Central memory CD4-positive, alpha-beta T cell (primary cell): ENCODE results near the gene GPC6.

Experiments
- DNase-seq: peaks from one replicate; pipeline ENCODE4 v3.0.0; 2022

The GPC6 gene

DNA sequence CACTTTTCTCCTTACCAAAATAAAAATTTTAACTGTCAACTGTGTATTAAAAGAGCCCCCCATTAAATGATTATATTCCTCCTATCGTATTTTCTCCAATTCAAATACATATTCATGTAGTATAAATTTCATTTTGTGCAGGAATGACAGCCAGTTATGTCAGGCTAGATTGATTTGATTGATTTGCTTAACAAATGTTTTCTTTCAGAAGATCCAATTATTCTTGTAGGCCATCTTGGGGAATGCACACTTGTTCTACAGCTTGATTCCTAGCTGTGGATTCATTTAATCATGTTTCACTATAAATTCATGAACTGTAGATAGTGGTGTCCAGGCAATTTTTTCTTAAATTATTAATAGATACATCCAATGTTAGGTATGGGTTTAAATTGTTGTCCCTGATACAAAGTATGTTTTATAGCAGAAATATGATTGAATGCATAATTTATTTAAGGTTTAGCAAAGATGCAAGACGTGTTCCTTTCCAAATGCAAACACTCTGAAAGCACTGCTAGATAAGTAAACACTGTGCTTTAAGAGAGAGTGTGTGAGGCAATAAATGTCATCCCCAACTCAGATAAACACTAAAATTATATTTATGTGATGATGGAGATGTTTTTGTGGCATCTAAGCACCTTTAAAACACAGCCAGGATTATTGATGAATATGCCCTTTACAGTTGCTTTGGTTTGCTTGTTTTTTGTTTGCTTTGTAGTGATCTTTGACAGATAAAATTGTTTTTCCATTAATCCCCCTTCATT is 721.7 kb downstream of the GPC6 start:
- no peak for DNase-seq

DNA sequence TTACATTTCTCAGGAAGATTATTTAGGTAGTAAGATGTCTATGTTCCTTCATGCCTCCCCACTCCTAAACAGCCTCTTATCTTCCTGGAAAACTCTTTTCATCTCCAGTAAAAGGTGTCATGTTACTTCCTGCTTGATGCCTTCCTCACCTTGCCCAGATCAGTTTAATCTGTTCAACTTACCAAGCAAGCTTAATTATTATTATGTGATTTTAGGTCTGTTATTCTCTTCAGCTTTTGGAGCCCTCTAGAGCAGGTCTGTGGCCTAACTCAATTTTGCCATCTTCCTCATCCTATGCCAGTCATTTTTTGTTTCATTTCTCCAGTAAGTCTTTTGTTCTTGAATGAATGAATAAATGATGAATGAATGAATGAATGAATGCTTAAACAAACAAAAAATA is 724.5 kb downstream of the GPC6 start:
- no peak for DNase-seq

DNA sequence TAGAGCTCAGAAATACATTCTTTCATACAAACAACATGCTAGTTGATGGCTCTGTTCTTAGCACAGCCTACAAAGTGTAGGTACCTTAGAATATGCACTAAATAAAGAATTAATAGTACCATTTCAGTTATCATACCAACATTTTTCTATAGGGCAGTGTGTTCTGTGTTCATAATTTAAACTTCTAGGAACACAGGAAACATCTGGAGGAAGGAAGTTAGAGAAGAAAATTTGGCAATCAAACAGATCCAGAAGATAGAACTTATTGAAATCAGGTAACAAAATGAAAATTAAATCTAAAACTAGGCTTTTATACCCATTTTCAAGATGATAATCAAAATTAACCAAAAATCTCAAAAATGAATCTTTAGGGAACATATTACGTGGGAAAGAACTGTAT is 725.3 kb downstream of the GPC6 start:
- DNase-seq: no peak

DNA sequence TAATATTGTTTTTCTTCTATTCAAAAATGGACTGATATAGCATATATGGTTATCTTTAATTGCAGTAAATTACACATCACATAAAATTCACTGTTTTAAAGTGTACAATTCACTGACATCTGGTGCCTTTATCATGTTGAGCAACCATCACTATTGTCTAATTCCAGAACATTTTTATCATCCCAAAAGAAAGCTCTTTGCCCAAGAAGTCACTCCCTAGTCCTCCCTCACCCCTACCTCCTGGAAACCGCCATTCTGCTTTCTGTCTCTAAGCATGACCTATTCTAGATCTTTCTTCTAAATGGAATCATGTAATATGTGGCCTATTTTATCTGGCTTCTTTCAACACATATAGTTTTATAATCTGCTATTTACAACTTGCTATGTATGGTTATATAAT is 727.2 kb downstream of the GPC6 start:
- DNase-seq: no peak

DNA sequence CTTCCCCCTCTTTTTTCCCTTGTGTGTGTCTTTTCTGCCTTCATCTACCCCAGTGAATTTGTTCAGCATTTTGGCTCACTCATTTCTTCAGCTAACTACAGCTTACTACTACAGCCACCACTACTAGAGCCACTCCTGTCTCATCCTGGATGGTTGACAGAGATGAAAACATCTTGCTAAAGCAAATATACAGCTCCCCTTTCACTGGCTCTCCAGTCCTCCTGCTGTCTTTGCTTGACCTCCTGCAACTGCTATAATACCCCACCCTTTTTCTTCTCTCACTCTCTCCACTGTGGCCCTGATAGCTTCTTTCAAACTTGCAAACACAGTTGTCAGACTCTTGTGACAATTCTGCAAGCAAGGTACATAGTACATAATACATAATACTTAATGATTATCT is 729.3 kb downstream of the GPC6 start:
- DNase-seq: no peak

DNA sequence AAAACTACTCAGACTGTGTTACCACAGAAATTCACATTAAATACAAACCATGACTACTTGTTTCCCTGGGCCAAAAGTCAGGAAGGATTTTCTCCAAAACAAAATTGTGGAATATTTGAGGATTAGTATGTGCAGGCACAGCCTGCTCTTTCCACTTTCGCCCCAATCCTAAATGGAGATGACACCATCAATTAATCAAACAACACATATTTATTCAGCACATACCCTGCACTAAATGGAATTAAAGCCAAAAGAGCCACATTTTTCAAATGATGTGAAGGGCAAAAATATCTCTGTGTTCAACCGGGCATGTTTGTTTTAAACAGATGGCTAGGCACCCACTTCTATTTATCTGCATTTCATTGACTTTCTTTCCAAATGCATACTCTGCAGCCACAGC is 729.8 kb downstream of the GPC6 start:
- DNase-seq: no peak

DNA sequence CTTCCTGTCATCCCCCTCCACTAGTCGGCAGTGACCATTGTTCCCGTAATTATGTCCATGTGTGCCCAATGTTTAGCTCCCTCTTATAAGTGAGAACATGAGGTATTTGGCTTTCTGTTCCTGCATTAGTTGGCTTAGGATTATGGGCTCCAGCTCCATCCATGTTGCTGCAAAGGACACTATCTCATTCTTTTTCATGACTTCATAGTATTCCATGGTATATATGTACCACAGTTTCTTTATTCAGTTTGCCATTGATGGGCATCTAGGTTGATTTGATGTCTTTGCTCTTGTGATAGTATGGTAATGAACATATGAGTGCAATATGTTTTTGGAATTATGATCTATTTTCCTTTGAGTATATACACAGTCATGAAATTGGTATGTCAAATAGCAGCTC is 730.8 kb downstream of the GPC6 start:
- DNase-seq: no peak

DNA sequence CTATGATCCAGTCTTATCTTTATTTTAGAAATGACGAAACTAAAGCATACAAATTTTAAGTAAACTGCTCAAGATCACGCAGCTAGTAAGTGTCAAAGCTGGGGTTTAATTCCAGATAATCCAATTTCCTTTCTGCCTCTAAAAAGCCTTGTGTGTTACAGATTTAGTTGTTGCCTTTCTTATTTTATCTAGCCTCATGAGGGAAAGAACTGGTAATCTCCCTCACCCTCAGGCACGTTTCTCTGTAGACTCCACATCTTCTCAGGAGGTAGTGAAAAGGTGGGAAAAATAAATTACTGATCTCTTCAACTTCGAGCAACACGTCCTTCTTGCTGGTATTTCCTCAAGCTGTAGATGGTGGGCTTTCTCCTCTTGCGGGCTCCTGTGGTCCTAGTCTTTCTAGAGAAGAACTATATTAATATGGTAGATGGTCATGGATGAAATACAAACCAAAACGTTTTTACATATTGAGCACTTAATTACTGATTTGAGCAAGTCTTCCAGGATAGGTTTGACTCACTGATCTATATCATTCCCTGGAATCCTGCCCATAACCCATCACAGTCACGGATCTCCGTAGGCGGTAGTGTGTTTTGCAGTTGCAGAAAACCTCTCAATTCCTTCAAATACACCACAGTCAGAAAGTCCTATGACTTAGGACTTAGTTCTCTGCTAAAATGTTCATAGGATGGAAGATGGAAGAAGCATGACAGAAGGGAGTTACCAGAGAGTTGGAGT is 733.4 kb downstream of the GPC6 start:
- DNase-seq: no peak

DNA sequence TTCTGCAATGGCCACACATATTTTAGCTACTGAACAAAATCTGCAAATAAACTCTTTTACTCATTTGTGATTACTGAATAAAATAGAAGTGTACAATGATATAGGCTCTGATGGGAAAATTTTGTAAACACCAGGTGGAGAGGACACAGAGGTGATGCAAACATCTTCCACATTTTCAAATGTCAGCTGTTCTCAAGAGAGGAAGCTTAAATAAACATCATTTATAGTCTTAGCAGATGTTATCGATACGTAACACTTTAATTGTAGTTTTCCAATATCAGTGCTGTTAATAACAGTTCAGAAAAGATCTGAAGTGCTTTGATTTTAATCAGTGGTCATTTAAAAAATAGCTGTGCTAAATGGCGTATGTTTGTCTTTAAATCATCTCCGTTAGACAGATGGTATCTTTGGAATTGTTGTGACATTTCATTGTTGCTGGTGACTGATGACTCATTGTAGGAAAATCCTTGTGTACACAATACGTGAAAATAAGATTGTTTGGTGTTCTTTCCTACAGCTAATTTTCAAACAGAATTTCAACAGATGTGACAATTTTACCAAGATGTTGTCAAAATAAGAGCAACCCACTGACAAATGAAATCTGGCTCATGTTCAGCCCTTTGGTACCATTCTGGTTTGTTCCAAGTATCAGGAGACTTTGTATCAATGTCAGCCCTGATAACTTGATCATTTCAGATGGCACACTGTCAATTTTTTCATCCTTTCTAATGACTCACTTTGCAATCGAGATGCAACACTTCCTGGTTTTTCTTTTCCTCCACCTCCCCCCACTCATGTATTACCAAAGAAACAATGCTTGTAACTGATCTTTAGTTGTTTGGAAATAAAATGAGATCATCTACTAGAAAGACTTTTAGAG is 736.9 kb downstream of the GPC6 start:
- no peak for DNase-seq

DNA sequence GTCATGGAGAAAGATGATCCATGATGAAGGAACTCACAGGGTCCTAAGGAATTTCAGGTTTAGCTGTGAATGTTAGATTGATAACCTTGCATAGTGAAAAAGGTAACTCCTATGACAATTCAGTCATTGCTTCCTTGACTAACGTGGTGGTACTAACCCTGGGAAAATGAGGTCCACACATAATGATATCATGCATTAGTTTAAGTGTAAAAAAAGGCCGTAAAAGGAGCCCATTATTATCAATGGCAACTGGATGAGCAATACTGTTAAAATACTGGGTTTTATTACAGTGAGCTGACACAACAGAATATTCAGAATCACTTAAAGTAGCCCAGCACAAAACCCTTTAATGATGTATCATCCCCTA is 737.5 kb downstream of the GPC6 start:
- no peak for DNase-seq

DNA sequence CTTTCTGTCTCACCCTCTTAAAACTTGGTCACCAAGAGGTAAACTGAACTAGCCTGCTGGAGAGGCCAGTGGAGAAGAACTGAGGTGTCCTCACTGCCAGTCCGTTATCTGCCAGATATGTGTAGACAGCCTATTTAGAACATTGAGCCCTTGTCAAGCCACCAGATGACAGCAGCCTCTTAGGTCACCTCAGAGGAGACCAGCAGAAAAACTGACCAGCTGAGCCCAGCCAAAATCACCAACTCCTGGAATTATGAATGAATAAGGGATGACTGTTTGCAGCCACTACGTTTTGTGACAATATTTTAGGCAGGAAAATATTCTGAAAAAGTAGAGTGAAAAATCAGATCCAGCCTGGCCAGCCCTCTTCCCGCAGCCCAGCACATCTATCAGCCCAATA is 739.0 kb downstream of the GPC6 start:
- no peak for DNase-seq

DNA sequence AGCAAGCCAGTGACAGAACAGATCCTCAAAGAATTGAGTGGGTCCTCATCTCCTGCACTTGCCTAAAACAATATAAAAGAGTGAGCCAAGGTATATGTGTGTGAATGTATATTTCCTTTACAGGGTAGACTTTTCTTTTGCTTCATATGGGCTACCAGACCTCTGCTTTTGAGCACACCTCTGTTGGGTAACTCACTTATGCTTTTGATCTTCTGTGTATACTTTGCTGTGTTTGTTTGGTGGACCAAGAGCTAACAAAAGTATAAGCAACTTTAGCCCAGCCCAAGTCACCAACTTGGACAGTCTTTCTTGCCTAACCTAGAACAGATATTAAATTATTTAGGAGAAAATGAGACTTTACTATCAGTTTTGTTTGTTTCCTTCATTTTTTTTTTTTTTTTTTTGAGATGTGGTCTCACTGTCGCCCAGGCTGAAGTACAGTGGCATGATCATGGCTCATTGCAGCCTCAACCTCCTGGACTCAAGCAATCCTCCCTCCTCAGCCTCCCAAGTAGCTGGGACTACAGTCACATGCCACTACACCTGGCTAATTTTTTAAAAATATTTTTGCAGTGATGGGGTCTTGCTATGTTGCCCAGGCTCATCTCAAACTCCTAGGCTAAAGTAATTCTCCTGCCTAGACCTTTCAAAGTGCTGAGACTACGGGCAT is 739.8 kb downstream of the GPC6 start:
- DNase-seq: no peak

DNA sequence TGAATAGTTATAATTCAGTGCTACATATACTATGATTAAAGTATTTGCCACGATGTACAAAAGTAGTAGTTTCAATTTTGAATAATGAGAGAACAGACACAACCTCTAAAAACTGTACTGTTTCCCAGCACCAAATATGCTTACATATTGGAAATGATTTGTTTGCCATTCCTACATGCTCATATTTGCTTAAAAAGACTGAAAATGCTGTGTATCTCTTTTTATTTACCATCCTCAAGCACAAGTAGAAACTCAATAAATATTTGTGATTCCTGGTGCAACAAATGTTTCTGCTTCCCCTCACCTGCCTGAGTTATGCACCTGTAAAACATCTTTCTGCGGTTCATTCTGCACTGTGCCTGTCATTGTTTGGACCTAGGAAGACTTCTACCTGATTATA is 740.7 kb downstream of the GPC6 start:
- DNase-seq: no peak

DNA sequence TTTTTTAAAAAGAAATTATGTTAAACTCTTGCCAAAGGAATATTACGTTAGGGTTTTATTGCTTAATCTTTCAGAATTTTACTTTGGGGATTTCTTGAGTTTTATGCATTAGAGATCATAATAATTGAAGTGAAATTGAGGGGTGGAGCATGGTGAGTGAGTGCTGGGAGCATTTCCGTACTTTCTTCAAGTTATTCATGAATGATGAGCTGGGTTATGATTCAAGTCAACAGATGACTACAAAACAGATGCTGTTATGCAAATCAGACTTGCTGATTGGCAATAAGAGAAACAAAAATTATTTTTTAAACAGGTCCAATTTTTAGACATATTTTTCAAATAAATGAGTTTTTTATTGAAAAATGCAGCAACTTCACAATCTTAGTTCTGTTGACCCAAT is 748.6 kb downstream of the GPC6 start:
- DNase-seq: no peak

DNA sequence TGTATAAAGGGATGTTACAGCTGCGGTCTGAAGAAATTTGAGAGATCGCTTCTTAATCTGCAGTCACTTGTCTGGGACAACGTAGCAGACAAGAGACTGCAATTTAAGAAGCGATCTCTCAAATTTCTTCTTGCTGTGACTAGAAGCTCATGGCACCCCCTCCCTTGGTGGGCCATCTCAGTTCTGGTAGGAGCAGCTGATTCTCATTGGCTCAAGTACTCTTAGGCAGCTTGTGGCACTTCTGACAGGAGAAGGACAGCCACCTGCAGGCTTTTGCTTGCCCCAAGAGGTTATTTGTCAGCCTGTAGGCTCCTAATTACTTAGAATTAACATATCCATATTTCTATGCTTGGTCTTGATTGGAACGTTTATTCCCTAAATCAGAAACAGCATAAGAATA is 749.9 kb downstream of the GPC6 start:
- DNase-seq: no peak

DNA sequence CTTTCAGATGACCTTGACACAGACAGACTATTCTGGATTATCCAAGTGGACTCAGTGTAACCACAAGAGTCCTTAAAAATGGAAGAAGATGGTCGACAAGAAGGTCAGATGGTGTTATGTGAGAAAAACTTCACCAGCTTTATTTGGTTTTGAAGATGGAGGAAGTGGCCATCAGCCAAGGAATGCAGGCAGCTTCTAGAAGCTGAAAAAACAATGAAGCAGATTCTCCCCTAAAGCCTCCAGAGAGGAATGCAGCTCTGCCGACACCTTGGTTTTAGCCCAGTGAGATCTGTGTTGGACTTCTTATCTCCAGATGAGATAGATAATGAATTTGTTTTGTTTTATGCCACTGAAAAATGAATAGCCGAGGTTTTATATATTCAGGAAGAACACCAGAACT is 751.4 kb downstream of the GPC6 start:
- no peak for DNase-seq

DNA sequence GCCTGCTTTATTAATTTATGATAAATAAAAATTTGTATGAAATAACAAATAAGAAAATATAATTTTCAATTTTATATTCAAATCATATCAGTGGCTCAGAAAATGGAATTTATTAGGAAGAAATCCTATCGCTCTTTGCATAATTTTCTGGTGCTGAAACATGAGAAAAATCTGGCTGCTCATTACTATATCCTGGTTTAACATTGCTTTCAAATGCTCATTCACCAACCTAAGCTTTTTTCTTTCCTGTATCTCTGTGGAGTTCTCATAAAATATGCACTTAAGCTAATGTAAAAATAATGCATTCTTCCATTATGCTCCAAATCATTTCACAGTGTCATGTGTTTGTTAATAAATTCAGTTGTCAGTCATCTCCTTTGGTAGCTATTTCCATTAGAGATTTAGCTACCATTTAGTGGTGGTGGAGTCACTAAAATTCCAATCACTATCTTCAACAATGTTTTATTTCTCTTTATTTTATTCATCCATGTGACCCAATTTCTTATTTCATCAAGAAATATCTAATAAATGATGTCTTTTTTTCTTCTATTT is 754.9 kb downstream of the GPC6 start:
- DNase-seq: no peak

DNA sequence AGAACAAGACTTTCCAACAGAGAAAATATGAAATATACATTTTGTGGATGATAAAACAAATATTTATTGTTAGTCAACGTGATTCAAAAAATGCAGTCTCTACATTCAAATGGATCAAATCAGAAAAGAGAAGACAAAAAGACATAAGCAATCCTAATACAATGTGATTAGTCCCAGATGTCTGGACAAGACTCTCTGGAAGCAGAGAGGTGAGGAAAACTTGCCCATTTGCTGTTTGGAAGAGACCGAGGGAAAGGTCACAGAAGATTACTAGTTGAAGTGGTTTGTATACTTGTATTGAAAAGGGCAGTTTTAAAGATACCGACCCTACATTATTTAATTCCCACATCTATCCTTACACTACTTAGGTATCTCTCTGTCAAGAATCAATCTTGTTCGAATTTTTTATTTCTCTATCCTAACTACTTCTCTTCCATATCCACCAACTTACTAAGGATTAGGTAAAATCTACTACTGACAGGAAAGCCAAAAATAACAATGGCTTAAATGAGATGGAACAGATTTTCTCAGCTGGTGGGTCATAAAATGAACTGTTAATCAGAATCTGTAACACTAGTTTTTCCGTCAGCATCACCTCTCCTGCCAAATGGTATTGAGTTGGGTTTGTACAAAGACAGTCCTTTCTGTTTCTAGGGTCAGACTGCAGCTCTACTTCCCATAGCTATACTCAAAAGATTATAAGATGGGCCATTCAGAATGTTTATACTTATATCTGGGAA is 755.7 kb downstream of the GPC6 start:
- no peak for DNase-seq

DNA sequence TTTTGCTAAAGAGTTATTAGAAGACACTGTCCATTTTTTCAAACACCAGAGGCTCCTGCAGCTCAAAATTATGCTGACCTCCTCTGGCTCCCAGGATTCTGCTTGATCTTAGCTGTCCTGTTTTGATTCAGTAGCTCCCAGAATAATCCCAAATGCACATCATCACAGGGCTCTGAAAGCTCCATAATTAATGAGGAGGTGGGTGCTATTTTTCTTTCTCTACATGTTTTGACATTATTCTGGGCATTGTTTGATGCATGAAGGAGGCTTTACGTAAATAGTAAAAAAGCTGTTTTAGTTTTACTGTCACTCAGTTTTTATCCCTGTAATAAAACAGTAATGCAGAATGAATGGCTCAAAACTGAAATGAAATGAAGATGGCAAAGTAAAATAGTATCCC is 757.4 kb downstream of the GPC6 start:
- no peak for DNase-seq

DNA sequence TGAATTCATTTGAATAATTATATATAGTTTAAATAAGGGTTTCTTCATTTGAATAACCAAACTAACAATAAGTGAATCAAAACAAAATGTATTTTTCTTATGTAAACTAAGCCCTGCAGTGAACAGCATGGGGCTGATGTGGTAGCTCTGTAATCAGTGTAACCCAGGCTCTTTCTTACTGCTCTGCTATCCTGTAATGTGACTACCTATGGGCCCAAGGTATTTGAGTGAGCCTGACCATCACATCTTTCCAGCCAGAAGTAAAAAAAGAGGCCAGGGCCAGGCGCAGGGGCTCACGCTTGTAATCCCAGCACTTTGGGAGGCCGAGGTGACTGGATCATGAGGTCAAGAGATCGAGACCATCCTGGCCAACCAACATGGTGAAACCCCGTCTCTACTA is 758.3 kb downstream of the GPC6 start:
- no peak for DNase-seq

DNA sequence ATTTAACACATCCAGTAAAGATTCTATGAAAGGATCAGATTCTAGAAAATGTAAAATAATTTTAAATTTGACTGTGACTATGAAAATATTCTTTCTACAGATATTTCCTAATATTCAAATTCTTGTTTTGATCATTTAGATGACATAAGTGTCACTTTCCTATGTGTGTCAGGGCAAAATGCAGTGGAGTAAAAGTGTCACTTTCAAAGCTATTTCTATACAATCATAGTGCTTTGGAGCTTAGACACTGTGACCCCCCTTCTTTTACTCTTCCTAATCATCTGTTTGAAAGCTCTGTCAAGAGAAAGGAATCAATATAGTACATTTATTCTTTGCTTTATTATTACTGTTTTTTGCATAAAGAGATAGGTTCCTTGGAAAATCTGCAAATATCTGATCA is 760.9 kb downstream of the GPC6 start:
- DNase-seq: no peak

DNA sequence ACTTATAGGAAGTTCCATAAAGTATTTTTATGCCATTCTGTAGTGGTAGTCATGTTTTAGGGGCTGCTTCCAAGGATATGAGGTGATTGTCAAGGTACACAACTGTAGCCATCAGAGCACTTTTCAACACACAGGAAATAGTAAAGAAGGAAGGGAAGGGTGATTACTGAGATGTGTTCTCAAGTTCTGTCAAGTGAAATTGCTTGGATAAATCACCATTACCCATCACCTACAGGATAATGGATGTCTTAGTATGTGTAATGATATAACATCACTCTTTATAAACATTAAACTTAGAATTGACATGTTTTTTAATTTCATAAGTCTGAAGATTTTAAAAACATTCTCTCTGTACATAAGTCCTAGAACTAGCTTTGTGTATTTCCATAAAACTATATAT is 765.0 kb downstream of the GPC6 start:
- no peak for DNase-seq
